ENCODE results near the gene VWC2L. TPM values are rescaled to one million over a fixed set of nuclear protein-coding genes. Genes with fewer than 3 reads are reported as not detected.

VWC2L gene
- polyA plus RNA-seq, 2 of the 4 experiments (the other 2 are of a cell fraction) = not detected

GRCh38 chr2:214482728-214483127 is 71.9 kb downstream of the VWC2L start:
- FAIRE-seq (no peak), ATAC-seq (no peak), DNase-seq (ENCODE audit: low read depth in 1 of 2, low spot score in 1 of 2) (no peak)
- Histone ChIP-seq H3K4me3 (no peak overlapping the region), H3K9me3 (no peaks in the 10 kb centered on the region), H3K27ac (no peak overlapping the region), H3K4me1 (no peaks in the 10 kb centered on the region), H3K4me2 (no peak overlapping the region)
- 11% methylated on average over 2 of the region's 2 CpGs for WGBS (ENCODE audit: missing lambda C conversion rate)
- CTCF ChIA-PET = interaction anchor here (1.0 kb wide), 1 partner anchor 12 kb away, joined by 4 read pairs; no protein-coding TSS in a partner anchor
- POLR2A ChIA-PET = no interaction called here
- TF ChIP-seq RFX5 (IDR thresholded peaks at IDR 0.05) = no peak

DNA sequence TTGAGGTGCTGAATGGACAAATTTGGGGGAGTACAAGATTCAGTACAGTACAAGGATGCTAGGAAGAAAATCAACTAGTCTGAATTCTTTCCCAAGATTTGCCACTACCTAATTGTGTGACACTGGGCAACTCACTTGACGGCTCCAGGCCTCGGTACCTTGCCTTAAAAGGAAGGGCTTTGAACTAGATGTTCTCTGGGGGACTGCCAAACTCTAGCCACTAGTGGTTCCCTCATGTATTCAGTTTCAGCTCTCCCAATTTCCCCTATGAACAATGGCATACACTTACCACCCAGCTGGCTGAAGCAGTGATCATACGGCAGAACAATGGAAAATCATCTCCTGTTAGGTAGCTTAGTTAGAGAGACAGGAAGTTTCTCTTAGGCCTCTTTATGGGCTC is 73.4 kb downstream of the VWC2L start:
- H3K4me1 ChIP-seq = no peaks in the 10 kb centered on the region
- FAIRE-seq = no peak
- DNase-seq (ENCODE audit: low read depth in 1 of 2, low spot score in 1 of 2) = no peak
- no peak for ATAC-seq
- H3K27ac ChIP-seq = no peak overlapping the region
- no peak overlapping the region for H3K4me3 ChIP-seq
- CTCF ChIA-PET = no interaction called here
- TF ChIP-seq RNF2 (IDR thresholded peaks at IDR 0.05; ENCODE audit: borderline replicate concordance, low read depth) = no peak
- TF ChIP-seq FOSL2 (IDR thresholded peaks at IDR 0.05) = no peak
- no peak for TF ChIP-seq FOSL2 (CRISPR knock-in tag; IDR thresholded peaks at IDR 0.05)
- no peak for TF ChIP-seq RAD21 (conservative IDR thresholded peaks at IDR 0.05 in 1 of 2, IDR thresholded peaks at IDR 0.05 in 1 of 2)
- TF ChIP-seq MAZ (IDR thresholded peaks at IDR 0.05; ENCODE audit: borderline replicate concordance, low read depth, low read length) = no peak
- TF ChIP-seq FOXS1 (CRISPR knock-in tag; IDR thresholded peaks at IDR 0.05) = no peak
- no peak for TF ChIP-seq ESRRA (IDR thresholded peaks at IDR 0.05; ENCODE audit: borderline replicate concordance, low read length)
- no peak for TF ChIP-seq SREBF2 (IDR thresholded peaks at IDR 0.05)
- no peak for TF ChIP-seq HOXA7 (CRISPR knock-in tag; IDR thresholded peaks at IDR 0.05)
- TF ChIP-seq, protein P1, sequence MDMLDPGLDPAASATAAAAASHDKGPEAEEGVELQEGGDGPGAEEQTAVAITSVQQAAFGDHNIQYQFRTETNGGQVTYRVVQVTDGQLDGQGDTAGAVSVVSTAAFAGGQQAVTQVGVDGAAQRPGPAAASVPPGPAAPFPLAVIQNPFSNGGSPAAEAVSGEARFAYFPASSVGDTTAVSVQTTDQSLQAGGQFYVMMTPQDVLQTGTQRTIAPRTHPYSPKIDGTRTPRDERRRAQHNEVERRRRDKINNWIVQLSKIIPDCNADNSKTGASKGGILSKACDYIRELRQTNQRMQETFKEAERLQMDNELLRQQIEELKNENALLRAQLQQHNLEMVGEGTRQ (IDR thresholded peaks at IDR 0.05) = no peak
- TF ChIP-seq CHD4 (IDR thresholded peaks at IDR 0.05; ENCODE audit: borderline replicate concordance) = no peak
- TF ChIP-seq, protein P2, sequence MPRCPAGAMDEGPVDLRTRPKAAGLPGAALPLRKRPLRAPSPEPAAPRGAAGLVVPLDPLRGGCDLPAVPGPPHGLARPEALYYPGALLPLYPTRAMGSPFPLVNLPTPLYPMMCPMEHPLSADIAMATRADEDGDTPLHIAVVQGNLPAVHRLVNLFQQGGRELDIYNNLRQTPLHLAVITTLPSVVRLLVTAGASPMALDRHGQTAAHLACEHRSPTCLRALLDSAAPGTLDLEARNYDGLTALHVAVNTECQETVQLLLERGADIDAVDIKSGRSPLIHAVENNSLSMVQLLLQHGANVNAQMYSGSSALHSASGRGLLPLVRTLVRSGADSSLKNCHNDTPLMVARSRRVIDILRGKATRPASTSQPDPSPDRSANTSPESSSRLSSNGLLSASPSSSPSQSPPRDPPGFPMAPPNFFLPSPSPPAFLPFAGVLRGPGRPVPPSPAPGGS (IDR thresholded peaks at IDR 0.05) = no peak
- POLR2A ChIA-PET = no interaction called here
- no peak overlapping the region for H3K4me2 ChIP-seq
- H3K9me3 ChIP-seq = no peaks in the 10 kb centered on the region
- WGBS (ENCODE audit: missing lambda C conversion rate) = 73% methylated on average over 3 of the region's 3 CpGs

- WGBS (ENCODE audit: missing lambda C conversion rate) = 28% methylated on average over 2 of the region's 2 CpGs
- TF ChIP-seq NPAS2 (CRISPR knock-in tag; IDR thresholded peaks at IDR 0.05; ENCODE audit: borderline replicate concordance) (no peak), HOXA7 (CRISPR knock-in tag; IDR thresholded peaks at IDR 0.05) (no peak), ZSCAN20 (CRISPR knock-in tag; IDR thresholded peaks at IDR 0.05) (no peak), JUNB (IDR thresholded peaks at IDR 0.05) (no peak), RAD21 (conservative IDR thresholded peaks at IDR 0.05 in 1 of 2, IDR thresholded peaks at IDR 0.05 in 1 of 2) (no peak), RFX5 (IDR thresholded peaks at IDR 0.05) (no peak)
- TF ChIP-seq, protein P3, sequence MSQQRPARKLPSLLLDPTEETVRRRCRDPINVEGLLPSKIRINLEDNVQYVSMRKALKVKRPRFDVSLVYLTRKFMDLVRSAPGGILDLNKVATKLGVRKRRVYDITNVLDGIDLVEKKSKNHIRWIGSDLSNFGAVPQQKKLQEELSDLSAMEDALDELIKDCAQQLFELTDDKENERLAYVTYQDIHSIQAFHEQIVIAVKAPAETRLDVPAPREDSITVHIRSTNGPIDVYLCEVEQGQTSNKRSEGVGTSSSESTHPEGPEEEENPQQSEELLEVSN (IDR thresholded peaks at IDR 0.05; ENCODE audit: borderline replicate concordance, low read depth) = no peak
- TF ChIP-seq, protein P1 (IDR thresholded peaks at IDR 0.05) = no peak
- no peak for FAIRE-seq
- POLR2A ChIA-PET = no interaction called here
- no peak for ATAC-seq
- CTCF ChIA-PET = no interaction called here
- Histone ChIP-seq H3K4me1 (no peaks in the 10 kb centered on the region), H3K4me3 (no peak overlapping the region), H3K27ac (no peak overlapping the region), H3K4me2 (no peak overlapping the region), H3K9me3 (no peaks in the 10 kb centered on the region)
- DNase-seq (ENCODE audit: low read depth in 1 of 2, low spot score in 1 of 2) = no peak
Observed at GRCh38 chr2:214484701-214485100, 73.8 kb downstream of the VWC2L start.
